Esophagus squamous epithelium (tissue), 4 donors: ENCODE data around the gene KIF1B.

Experiments
- CTCF ChIP-seq, 6 experiments: fragments of 450-650 bp in 4 of 6; fragments of 200-600 bp in 2 of 6; sonication (generic) in 2 of 6; IDR thresholded peaks; one replicate each; pipeline ENCODE4 v1.5.1; 2016 to 2019; ENCODE audit warnings: antibody characterized with exemption in 6 of 6, mild to moderate bottlenecking in 4 of 6, moderate library complexity in 4 of 6
- POLR2A ChIP-seq, 4 donors: fragments of 450-650 bp; IDR thresholded peaks; one replicate each; pipeline ENCODE4 v1.6.1; 2017; ENCODE audit warnings: antibody characterized with exemption in 4 of 4, mild to moderate bottlenecking in 4 of 4, moderate library complexity in 3 of 4

DNA sequence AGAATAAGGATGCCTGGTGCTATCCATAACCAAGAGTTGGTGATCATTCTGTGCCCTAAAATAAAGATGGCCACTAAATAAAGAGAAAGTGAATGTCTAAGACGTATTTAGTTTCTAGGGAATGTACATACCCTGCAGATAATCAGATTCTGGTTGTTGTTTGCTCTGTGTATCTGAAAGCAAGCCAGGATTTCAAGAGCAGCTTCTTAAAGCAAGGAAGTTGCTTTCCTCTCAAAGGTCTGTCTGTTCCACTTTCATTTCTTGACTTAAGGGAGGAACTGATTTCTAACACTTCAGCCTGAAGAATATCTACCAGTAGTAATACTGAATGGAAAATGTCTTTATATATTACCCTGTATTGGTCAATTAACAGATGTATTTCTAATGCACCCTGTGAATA, 88.8 kb downstream of the KIF1B start:
- TF ChIP-seq CTCF (IDR thresholded peaks at IDR 0.05) (no peak), POLR2A (IDR thresholded peaks at IDR 0.05) (no peak)
